GM11168 (cell line): ENCODE measurements around the gene STING1.
"Not testable (repeated sequence)": the region's sequence is repeated elsewhere in the genome, so short reads cannot be mapped to it uniquely, and the experiment has no call there.

Source experiments
- in situ Hi-C: fragments of 300-500 bp; cut with MboI; formaldehyde crosslinking; loops from one replicate; pipeline ENCODE4 v1.12.0; 2022; ENCODE audit warnings: low sequenced_read_pairs; ENCODE audit not compliant: unreplicated experiment

The STING1 gene

DNA sequence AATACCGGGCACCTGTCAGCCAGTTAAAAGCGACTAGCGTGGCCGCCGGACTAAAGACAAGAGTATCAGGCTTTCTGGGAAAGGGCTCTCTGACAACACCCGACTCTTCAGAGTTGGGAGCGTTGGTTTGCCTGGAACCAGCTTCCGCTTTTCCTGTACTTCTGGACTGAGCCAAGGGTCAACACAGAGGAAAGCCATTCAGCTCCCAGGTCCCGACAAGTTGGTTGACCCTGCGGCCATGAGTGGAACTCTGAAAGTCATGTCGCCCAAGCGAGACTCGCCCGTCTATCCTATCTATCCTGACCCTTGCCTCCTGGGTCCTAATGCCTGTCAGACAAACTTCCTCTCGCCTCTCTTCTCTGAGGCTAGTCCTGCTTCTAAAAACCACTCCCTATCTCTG, 21.3 kb upstream of the STING1 start:
- in situ Hi-C loops: not testable (repeated sequence)

DNA sequence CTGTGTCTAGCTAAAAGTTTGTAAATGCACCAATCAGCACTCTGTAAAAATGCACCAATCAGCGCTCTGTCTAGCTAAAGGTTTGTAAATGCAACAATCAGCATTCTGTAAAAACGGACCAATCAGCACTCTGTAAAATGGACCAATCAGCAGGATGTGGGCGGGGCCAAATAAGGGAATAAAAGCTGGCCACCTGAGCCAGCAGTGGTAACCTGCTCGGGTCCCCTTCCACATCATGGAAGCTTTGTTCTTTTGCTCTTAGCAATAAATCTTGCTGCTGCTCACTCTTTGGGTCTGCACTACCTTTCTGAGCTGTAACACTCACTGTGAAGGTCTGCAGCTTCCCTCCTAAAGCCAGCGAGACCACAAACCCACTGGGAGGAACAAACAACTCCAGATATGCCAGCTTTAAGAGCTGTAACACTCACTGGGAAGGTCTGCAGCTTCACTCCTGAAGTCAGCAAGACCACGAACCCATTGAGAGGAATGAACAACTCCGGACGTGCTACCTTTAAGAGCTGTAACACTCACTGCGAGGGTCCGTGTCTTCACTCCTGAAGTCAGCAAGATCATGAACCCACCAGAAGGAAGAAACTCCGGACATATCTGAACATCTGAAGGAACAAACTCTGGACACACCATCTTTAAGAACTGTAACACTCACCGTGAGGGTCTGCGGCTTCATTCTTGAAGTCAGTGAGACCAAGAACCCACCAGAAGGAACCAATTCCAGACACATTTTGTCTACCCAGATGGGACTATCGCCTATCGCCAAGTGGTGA, 20.7 kb upstream of the STING1 start:
- in situ Hi-C loops: not testable (repeated sequence)

GRCh38 chr5:139501381-139501780, 18.8 kb upstream of the STING1 start:
- in situ Hi-C loops: no loop called here

DNA sequence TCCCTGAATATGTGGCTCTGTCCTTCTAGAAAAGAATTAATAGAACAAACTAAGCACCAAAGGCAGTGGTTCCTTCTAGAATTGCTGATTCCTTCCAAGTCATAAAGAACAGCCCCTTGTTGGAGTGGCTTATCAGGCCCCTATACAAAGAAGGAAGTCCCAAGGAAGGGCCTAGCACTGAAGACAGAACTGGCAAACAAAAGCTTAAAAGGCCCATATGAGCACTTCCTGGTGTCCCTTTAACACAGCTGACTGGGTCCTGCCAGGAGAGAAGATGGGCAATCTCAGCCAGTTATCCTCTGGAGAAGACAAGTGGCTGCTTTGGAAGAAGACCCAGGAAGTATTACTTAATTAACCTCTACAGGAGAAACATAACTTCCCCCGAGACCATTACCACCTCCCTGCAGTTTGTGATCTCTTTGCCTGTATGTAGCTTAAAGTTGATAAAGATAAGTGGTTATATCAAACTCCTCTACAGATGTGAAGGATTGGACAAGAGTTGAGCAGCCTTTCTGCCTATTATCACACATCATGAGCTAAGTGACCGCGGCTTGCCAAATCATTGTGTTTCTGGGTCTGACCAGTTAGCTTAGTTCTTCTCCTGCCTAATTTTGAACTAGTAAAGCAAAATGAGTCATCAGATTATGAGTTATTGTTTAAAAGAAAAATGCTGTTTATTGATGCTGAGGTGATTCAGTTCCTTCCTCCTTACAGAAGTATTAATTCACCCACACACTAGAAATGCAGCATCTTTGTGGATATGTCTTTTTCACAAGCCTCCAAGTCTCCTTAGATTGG, 13.3 kb upstream of the STING1 start:
- in situ Hi-C loops: loop anchor here (5.0 kb wide), 1 partner anchor 34 kb away; the partner anchor contains the start of gene ECSCR

DNA sequence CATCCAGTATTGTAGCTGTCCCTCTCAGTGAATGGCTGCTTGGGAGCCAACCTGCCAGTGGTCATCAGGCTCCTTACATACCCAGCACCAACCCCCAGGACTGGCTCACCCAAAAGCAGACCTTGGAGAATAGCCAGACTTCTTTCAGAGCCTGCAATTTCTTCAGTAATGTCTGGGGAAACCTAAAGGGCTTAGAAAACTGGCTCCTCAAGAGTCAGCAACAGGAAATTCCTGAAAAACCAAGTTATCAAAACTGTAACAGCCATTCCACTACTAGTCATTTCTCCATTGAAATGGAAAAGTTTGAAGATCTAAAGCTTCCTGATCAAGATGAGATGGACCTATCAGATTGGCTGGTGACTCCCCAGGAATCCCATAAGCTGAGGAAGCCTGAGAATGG, 12.3 kb upstream of the STING1 start:
- in situ Hi-C loops: loop anchor here (5.0 kb wide), 1 partner anchor 33 kb away; the partner anchor contains the start of gene ECSCR

DNA sequence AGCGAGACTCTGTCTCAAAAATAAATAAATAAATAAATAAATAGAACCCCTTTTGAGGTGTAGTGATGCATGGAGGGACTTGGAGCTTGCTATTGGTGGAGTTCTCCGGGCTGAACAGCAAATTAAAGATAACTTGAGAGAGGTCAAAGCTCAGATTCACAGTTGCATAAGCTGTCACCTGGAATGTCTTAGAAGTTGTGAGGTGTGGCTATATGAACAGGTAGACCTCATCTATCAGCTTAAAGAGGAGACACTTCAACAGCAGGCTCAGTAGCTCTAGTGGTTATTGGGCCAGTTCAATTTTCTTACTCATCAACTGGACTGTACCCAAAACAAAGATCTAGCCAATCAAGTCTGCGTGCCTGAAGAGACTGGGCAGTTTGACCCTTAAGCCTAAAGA, 11.7 kb upstream of the STING1 start:
- in situ Hi-C loops: no loop called here

GRCh38 chr5:139492700-139493192, 10.2 kb upstream of the STING1 start:
- in situ Hi-C loops: no loop called here

GRCh38 chr5:139488260-139488659, 5.7 kb upstream of the STING1 start:
- in situ Hi-C loops: no loop called here

- in situ Hi-C loops: no loop called here
Observed at GRCh38 chr5:139486201-139486600, 3.6 kb upstream of the STING1 start.

GRCh38 chr5:139482890-139483208, 291 bp upstream of the STING1 start:
- in situ Hi-C loops: not testable (repeated sequence)

- in situ Hi-C loops: no loop called here
Observed at GRCh38 chr5:139481580-139482049, 943 bp downstream of the STING1 start.

DNA sequence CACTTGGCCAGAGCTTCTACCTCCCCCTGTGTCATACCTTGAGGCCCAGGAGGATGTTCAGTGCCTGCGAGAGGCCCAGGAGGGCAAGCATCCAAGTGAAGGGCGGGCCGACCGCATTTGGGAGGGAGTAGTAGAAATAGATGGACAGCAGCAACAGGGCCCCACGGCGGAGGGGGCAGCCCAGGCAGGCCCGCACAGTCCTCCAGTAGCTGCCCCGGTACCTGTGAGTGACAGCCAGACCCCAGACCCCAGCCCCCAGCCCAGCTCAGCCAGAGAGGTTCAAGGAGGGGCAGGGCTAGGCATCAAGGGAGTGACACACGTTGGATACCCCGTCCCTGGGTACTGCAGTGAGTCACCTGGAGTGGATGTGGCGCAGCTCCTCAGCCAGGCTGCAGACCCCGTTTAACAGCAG, 1.4 kb downstream of the STING1 start:
- in situ Hi-C loops: no loop called here

GRCh38 chr5:139479729-139480128, 2.8 kb downstream of the STING1 start:
- in situ Hi-C loops: loop anchor here (10.0 kb wide), 1 partner anchor 55 kb away; no protein-coding TSS in a partner anchor

DNA sequence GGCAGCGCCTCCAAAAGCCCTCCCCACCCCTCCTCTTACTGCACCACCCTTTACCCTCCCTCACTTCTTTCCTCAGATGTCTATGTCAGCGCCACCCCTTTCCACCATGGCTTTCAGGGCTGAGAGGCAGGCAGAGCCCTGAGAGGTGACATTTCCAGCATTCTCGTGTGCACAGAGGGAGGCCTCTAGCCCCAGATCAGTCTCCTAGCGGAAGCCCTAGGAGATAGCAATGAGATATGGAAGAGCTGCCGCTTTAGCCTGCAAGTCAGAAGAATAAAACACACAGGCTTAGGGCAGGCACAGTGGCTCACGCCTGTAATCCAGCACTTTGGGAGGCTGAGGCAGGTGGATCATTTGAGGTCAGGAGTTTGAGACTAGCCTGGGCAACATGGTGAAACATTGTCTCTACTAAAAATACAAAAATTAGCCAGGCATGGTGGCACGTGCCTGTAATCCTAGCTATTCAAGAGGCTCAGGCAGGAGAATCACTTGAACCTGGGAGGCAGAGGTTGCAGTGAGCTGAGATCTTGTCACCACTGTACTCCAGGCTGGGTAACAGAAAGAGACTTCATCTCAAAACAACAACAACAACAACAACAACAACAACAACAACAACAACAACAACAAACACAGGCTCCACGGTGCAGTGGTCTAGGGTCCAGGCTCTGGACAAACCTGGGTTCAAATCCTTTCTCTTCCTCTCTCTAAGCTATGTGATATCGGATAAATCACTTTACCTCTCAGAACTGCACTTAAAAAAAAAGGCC, 3.7 kb downstream of the STING1 start:
- in situ Hi-C loops: loop anchor here (10.0 kb wide), 1 partner anchor 54 kb away; no protein-coding TSS in a partner anchor

GRCh38 chr5:139475865-139476617, 6.5 kb downstream of the STING1 start:
- in situ Hi-C loops: loop anchor here (10.0 kb wide), 1 partner anchor 51 kb away; no protein-coding TSS in a partner anchor

DNA sequence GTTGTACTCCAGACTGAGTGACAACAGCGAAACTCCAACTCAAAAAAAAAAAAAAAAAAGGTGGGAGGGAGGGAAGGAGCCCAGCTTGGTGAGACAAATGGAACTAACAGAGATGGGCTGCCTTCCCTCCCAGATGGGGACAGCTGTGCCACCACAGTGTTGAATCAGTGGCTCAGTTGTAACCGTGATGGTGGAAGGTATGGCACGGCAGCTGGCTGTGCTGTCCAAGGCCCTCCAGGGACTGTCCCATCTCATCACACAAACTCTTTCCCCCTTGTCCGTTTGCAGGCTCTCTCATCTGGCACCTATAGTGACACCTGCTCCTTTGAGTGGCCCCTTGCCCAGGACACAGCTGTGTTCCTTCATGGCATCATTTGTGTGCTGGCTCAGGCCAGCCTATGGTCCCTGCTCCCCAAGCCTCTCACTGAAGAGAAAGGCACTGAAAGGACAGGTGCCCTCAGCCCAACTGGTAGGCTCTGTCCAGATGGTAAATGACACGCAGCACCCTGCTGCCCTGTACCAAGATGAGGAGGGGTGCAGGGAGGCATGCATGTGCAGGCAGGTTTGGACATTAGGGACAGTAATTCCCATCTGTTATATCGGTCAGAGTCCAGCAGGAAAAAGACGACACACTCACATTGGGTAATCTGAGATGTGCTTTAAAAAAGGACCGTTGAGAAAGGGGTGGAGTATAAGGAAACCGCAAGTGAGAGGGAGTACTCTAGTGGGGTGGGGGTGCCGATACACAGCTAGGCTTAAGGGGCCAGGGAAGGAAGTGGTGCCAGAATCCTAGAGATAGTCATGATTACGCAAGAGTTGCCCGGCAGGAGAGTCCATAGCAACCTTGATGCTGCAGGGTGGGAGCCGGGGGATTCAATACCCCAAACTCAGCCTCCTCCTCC, 7.4 kb downstream of the STING1 start:
- in situ Hi-C loops: loop anchor here (10.0 kb wide), 1 partner anchor 50 kb away; no protein-coding TSS in a partner anchor

GRCh38 chr5:139473565-139473964, 9.0 kb downstream of the STING1 start:
- in situ Hi-C loops: loop anchor here (10.0 kb wide), 1 partner anchor 49 kb away; no protein-coding TSS in a partner anchor

GRCh38 chr5:139473105-139473504, 9.5 kb downstream of the STING1 start:
- in situ Hi-C loops: loop anchor here (10.0 kb wide), 1 partner anchor 48 kb away; no protein-coding TSS in a partner anchor
